Epidermal melanocyte (primary cell): ENCODE measurements around the gene GNAZ.

ENCODE experiments used
- DNase-seq: peaks from one replicate; pipeline ENCODE4 v3.0.0; 2011; ENCODE audit warnings: low spot score; ENCODE audit not compliant: insufficient read length

The GNAZ gene

DNA sequence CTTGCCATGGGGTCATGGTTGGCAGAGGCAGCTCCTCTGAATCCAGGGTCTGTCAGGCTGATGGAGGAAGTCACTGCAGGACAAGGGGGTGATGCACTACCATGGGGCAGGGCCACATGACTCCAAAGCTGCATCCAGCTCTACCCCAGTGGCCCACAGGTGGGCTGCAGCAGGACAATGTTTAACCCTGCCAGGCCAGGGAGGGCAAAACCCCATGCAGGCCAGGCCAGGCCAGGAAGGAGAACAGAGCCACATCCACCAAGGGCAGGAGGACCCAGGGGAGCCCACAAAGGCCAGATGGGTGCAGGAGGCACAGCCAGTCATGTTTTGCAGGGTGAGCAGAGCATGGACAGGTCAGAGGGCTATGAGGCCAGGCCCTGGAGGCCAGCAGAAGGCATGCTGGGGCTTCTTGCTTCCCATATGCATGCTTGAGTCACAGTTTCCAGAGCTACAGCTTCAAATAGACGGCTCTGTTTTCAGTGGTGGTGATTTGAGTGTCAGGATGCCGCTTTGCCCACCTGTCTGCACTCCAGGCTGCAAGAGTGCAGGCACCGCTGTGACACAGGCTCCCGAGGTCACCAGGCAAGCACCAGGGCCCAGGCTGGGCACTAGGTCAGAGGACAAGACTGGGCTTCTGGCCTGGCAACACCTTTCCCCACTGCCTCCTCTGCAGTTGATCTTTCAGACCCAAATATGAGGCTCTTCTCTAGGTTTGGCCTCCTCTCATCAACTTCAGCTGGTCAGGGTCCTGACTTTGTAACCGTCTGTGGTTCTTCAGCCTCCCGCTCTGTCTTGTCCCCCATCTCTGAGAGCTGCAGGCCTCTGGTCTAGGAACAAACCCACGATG is 48.6 kb downstream of the GNAZ start:
- DNase-seq, result no peak

- no peak for DNase-seq
Observed at GRCh38 chr22:23119494-23120414, 49.4 kb downstream of the GNAZ start.

DNA sequence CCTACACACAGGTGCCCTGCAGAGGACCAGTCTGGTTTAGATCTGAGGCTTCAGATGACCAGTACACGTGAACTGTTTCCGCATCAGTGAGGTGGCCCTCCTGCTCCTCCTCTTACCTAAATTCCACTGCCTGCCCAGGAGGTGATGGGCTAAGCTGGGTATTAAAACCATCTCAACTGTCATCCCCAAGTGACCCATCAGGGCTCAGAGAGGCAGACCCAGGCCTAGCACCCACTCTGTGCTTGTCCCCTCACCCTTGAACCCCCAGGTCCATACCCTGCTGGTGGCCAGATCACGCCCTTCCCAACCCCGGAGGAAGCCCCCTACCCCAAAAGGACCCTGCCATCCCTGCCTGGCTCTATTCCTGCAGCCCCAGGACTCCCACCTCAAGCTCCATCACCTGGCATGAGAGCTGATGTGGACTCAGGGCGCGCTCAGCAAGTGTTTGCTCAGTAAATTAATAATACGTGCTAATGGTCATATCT is 50.1 kb downstream of the GNAZ start:
- DNase-seq, result no peak

DNA sequence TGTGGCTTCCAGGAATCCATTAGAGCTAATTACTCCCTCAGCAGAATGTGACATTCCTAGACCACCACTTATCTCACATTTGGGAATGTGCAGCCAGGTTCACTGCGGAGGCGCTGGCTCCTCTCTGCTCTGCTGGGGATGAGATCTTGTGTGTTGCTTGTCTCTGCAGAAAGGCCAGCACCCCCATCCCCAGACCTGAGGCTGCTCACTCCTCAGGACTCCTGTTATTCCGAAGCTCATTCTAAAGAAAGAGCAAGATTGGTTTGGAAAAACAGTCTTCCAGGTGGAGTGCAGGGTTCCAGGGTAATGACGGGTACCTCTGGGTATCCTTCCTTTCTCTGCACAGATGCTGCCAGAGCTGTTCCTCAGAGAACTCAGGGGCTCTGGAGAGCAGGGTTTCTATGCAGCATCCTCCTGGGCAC is 50.7 kb downstream of the GNAZ start:
- no peak for DNase-seq

DNA sequence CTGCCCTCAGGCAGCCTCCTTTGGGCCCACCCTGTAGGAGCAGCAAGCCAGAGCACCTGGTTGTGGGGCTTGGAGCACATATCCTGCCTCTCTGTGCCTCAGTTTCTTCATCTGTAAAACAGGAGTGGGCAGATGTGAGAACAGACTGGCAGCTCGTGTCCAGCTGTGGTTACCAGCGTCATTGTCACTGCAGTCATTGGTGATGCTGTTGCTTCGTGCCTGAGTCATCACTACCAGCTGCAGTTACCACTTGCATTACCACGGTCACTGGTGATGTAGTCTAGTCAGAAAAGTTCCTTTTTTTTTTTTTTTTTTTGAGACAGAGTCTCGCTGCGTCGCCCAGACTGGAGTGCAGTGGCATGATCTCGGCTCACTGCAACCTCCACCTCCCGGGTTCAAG is 51.1 kb downstream of the GNAZ start:
- no peak for DNase-seq

GRCh38 chr22:23122216-23122957 is 52.1 kb downstream of the GNAZ start:
- DNase-seq, result no peak

DNA sequence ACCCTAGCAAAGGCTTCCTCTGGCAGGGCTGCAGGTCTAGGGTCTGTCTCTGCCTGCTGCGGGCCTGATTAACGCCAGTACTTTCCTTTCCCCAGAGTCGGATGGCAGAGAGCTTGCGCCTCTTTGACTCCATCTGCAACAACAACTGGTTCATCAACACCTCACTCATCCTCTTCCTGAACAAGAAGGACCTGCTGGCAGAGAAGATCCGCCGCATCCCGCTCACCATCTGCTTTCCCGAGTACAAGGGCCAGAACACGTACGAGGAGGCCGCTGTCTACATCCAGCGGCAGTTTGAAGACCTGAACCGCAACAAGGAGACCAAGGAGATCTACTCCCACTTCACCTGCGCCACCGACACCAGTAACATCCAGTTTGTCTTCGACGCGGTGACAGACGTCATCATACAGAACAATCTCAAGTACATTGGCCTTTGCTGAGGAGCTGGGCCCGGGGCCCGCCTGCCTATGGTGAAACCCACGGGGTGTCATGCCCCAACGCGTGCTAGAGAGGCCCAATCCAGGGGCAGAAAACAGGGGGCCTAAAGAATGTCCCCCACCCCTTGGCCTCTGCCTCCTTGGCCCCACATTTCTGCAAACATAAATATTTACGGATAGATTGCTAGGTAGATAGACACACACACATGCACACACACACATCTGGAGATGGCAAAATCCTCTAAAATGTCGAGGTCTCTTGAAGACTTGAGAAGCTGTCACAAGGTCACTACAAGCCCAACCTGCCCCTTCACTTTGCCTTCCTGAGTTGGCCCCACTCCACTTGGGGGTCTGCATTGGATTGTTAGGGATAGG is 52.9 kb downstream of the GNAZ start:
- no peak for DNase-seq

GRCh38 chr22:23123804-23124254 is 53.5 kb downstream of the GNAZ start:
- DNase-seq, result no peak

DNA sequence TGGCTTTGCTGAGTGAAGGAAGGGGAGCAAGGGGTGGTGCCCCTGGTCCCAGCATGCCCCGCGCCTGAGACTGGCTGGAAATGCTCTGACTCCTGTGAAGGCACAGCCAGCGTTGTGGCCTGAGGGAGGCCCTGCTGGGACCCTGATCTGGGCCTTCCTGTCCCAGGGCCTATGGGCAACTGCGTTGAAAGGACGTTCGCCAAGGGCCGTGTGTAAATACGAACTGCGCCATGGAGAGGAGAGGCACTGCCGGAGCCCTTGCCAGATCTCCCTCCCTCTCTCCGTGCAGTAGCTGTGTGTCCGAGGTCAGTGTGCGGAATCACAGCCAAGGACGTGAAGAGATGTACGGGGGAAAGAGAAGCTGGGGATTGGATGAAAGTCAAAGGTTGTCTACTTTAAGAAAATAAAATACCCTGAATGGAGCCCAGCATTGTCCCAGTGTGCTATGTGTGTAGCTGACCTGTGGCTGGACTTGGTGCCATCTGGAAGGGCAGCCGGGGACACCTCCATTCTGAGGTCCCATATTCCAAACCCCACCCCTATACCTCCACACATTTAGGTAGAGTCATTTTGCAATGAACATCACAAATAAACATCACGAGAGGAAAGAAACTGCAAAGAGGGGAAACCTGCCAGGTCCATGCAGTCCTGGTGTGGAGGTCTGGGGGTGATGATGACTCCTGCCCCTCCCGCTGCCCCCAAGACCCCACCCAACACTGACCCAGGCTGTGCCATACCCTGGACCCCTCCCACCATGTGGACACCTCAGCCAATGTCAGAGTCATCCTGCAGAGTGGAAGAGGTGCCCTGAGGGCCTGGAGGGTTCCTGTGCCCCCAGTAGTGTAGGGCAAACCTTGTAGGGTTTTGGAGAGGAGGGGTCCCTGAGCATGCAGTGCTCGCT is 54.5 kb downstream of the GNAZ start:
- DNase-seq, result no peak

- DNase-seq, result no peak
Observed at GRCh38 chr22:23125512-23126103, 55.3 kb downstream of the GNAZ start.

- no peak for DNase-seq
Observed at GRCh38 chr22:23126165-23127054, 56.1 kb downstream of the GNAZ start.

GRCh38 chr22:23127055-23127756 is 56.9 kb downstream of the GNAZ start:
- DNase-seq, result no peak

- DNase-seq, result no peak
Observed at GRCh38 chr22:23127788-23128187, 57.5 kb downstream of the GNAZ start.

- peak; percentile 75 for DNase-seq
Observed at GRCh38 chr22:23128269-23129108, 58.2 kb downstream of the GNAZ start.

DNA sequence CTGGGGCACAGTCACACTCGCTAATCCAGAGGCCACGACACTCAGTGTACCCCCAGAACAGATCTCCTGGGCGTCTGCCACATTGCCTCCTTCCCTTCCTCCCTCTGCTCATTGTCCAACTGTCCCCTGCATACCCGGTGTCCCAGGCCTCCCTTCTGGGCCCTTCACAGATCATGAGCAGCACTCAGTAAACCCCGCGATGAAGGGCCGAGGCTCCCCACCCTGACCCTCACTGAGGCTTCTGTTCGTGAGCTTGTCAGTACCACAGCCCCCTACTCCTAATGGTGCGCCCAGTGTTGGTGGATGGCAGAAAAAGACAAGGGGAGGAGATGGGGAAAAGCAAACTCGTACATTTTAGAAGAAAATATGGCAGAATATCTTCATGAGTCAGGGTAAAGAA is 58.8 kb downstream of the GNAZ start:
- DNase-seq, result no peak

GRCh38 chr22:23130697-23131096 is 60.4 kb downstream of the GNAZ start:
- no peak for DNase-seq

GRCh38 chr22:23131931-23132330 is 61.6 kb downstream of the GNAZ start:
- DNase-seq, result no peak
